ENCODE results near the gene CCDC159. TPM values are rescaled to one million over a fixed set of nuclear protein-coding genes. Genes with fewer than 3 reads are reported as not detected.
"Not testable (repeated sequence)": the region's sequence is repeated elsewhere in the genome, so short reads cannot be mapped to it uniquely, and the experiment has no call there.

CCDC159 gene
- total RNA-seq, 2 donors from 2014 or later = 15.1 to 21.8 TPM

DNA sequence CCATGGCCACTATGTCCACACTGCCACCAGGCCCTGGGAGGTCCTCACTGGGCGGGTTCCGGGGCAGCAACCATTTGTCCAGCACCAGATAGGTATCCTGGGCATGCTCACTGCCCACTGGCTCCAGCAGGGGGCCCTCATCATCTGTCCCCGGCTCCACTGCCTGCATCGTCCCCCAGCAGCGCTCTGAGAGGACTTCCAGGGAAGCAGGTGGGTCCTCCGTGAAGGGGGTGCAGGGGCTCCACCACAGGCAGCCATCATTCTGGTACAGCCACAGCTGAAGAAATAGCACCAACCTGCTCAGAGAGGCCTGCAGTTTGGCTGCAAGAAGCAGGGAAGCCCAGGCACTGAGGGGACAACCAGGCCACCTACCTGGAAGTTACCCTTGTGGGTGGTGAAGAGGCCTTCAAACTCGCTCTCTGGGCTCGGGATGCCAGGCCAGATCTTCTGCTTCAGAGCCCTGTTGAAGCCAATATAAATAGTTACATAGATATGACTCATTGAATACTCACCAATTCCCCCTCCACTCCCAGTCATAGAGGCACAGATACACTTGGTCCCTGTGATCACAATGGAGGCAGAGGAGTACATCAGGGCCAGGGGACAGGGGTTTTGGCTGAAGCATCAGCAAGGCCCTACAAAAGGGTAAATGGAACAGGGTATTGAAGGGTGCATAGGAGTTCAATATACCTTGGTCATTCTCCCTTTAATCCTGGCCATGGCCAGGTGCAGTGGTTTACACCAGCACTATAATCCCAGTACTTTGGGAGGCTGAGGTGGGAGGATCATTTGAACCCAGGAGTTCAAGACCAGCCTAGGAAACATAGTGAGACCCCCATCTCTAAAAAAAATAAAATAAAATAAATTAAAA, 32.2 kb downstream of the CCDC159 start:
- peak overlapping the region in 1 of 2 donors; percentile 42 for H3K27ac ChIP-seq
- ATAC-seq (ENCODE audit: insufficient number of reproducible peaks, low FRiP score, low read depth) = no peak
- H3K27me3 ChIP-seq (replicated peaks; ENCODE audit: insufficient read depth) = no peaks in the 10 kb centered on the region
- TF ChIP-seq, protein P1, sequence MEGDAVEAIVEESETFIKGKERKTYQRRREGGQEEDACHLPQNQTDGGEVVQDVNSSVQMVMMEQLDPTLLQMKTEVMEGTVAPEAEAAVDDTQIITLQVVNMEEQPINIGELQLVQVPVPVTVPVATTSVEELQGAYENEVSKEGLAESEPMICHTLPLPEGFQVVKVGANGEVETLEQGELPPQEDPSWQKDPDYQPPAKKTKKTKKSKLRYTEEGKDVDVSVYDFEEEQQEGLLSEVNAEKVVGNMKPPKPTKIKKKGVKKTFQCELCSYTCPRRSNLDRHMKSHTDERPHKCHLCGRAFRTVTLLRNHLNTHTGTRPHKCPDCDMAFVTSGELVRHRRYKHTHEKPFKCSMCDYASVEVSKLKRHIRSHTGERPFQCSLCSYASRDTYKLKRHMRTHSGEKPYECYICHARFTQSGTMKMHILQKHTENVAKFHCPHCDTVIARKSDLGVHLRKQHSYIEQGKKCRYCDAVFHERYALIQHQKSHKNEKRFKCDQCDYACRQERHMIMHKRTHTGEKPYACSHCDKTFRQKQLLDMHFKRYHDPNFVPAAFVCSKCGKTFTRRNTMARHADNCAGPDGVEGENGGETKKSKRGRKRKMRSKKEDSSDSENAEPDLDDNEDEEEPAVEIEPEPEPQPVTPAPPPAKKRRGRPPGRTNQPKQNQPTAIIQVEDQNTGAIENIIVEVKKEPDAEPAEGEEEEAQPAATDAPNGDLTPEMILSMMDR (IDR thresholded peaks at IDR 0.05) = peak; percentile 42
- peaks cover 20 to 77% of the 10 kb centered on the region in 2 donors for H3K4me1 ChIP-seq (ENCODE audit: control insufficient read depth in 1 of 2, low read depth in 2 of 2)
- DNase-seq (ENCODE audit: low spot score) = no peak
- no peaks in the 10 kb centered on the region for H3K36me3 ChIP-seq
- H3K4me3 ChIP-seq = no peak overlapping the region
- no peaks in the 10 kb centered on the region for H3K9me3 ChIP-seq

GRCh38 chr19:11379269-11379845, 33.0 kb downstream of the CCDC159 start:
- not testable (repeated sequence) for H3K27me3 ChIP-seq (replicated peaks; ENCODE audit: insufficient read depth); ATAC-seq (ENCODE audit: insufficient number of reproducible peaks, low FRiP score, low read depth); DNase-seq (ENCODE audit: low spot score); H3K36me3 ChIP-seq; H3K4me3 ChIP-seq; H3K9me3 ChIP-seq; H3K27ac ChIP-seq
- H3K4me1 ChIP-seq (ENCODE audit: control insufficient read depth in 1 of 2, low read depth in 2 of 2) = peaks cover 23 to 80% of the 10 kb centered on the region in 2 donors

- no peak overlapping the region for H3K4me3 ChIP-seq
Measured at GRCh38 chr19:11379857-11380350, 33.6 kb downstream of the CCDC159 start.

GRCh38 chr19:11380653-11381537, 34.6 kb downstream of the CCDC159 start:
- H3K9me3 ChIP-seq = no peaks in the 10 kb centered on the region
- H3K36me3 ChIP-seq = no peaks in the 10 kb centered on the region
- TF ChIP-seq, protein P1 (IDR thresholded peaks at IDR 0.05) = peak; percentile 64
- ATAC-seq (ENCODE audit: insufficient number of reproducible peaks, low FRiP score, low read depth) (peak; percentile 86), DNase-seq (ENCODE audit: low spot score) (peak; percentile 88)
- H3K27ac ChIP-seq = peak overlapping the region; percentile 55 to 56
- no peaks in the 10 kb centered on the region for H3K27me3 ChIP-seq (replicated peaks; ENCODE audit: insufficient read depth)
- H3K4me3 ChIP-seq = peak overlapping the region; percentile 75
- peaks cover 19 to 74% of the 10 kb centered on the region in 2 donors for H3K4me1 ChIP-seq (ENCODE audit: control insufficient read depth in 1 of 2, low read depth in 2 of 2)

More at GRCh38 chr19:11379857-11380350, 33.6 kb downstream of the CCDC159 start:
- H3K27ac ChIP-seq = no peak overlapping the region
- no peaks in the 10 kb centered on the region for H3K27me3 ChIP-seq (replicated peaks; ENCODE audit: insufficient read depth)
- TF ChIP-seq, protein P1 (IDR thresholded peaks at IDR 0.05) = no peak
- H3K9me3 ChIP-seq = no peaks in the 10 kb centered on the region
- no peaks in the 10 kb centered on the region for H3K36me3 ChIP-seq
- peaks cover 23 to 80% of the 10 kb centered on the region in 2 donors for H3K4me1 ChIP-seq (ENCODE audit: control insufficient read depth in 1 of 2, low read depth in 2 of 2)
- ATAC-seq (ENCODE audit: insufficient number of reproducible peaks, low FRiP score, low read depth) = no peak
- DNase-seq (ENCODE audit: low spot score) = no peak

DNA sequence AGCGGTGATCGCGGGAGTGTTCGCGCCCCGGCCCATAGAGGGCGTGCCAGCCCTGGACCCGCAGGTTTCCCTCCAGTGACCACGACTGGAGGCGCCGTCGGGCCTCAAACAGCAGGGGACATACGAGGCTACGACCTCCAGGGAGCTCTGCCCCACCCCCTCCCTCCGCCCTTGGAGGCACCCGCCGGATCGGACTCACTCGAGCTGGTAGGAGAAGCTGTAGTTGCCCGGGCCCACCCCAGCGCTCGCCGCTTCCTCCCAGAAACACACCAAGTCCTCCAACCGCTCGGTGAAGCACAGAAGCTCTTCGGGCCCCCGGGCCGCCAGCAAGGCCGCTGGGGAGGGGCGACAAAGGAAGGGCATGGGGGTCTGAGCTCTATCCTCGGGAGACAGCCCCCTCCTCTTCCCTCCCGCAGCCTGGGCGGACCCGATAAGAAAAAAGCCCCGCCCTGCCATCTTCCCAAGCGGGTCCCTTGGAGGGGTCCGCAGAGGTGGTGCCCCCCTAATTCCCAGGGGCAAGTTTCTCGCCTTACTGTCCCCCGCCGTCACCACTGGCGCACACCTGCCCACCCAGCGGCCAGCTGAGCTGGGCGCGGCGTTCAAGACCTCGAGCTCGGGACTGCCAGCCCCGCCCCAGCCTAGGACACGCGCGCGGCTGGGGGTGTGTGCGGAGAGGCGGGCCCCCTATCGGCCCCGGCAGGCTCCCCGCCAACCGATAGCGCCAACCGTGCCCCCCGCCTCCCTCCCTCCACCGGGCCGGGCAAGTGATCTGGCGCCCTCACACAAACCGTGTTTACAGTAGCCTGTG, 36.8 kb downstream of the CCDC159 start:
- Histone ChIP-seq H3K27me3 (replicated peaks; ENCODE audit: insufficient read depth) (no peaks in the 10 kb centered on the region), H3K36me3 (no peaks in the 10 kb centered on the region), H3K9me3 (no peaks in the 10 kb centered on the region), H3K4me1 (ENCODE audit: control insufficient read depth in 1 of 2, low read depth in 2 of 2) (peaks cover 11 to 53% of the 10 kb centered on the region in 2 donors), H3K27ac (peak overlapping the region in 1 of 2 donors; percentile 27), H3K4me3 (peak overlapping the region; percentile 60)
- DNase-seq (ENCODE audit: low spot score) (no peak), ATAC-seq (ENCODE audit: insufficient number of reproducible peaks, low FRiP score, low read depth) (no peak)
- TF ChIP-seq, protein P1 (IDR thresholded peaks at IDR 0.05) = peak; percentile 40

Data from thoracic aorta (tissue), 2 donors.